ENCODE measurements around the gene DECR2.

DNA sequence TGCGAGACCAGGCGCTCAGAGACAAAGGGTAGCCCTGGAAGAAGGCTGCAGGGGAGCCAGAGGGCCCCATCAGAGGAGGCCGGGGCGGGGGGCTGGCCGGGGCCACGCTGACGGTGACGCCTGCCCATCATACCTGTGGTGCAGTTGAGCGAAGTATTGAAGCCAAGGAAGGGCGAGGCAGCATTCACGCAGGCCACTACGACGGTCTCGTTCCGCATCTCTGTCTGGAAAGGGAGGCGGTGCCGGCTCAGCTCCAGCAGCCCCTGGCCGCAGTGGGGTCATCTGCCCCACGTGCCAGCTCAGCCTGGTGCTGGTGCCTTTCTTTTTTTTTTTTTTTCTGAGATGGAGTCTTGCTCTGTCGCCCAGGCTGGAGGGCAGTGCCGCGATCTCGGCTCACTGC lies 26.5 kb upstream of the DECR2 start:
- TF ChIP-seq EZH2phosphoT487 (IDR thresholded peaks at IDR 0.05; ENCODE audit: borderline replicate concordance) (no peak), CTCF (conservative IDR thresholded peaks at IDR 0.05; ENCODE audit: low read length) (no peak)

All from Loucy (cell line).